HepG2 (cell line): Measurements from ENCODE around the gene KHK. TPM values are rescaled to one million over a fixed set of nuclear protein-coding genes. Genes with fewer than 3 reads are reported as not detected.

Experiments used
- ATAC-seq: fragments of 200-7000 bp; cut with Tn5 transposase; 3 replicates; pipeline ENCODE4 v1.9.1; 2020; ENCODE audit warnings: mild to moderate bottlenecking, moderate library complexity
- BruUV-seq: library from RNA; stranded (reverse); fragments of 400-500 nt; replicated peaks from 2 replicates; lab custom pipeline; 2021; lab: Mats Ljungman, UMichigan
- CTCF ChIA-PET: fragments of 300-600 bp; formaldehyde crosslinking; extraction: SDS; loops from one replicate; lab custom pipeline; 2021; ENCODE audit warnings: low total read pairs, inconsistent platforms, low intra/inter-chr PET ratio; lab: Yijun Ruan, JAX
- POLR2A ChIA-PET: fragments of 350-600 bp; sonication (Branson Sonifier 250); formaldehyde crosslinking; loops from one replicate; lab custom pipeline; 2020; ENCODE audit warnings: antibody characterized with exemption, inconsistent platforms; lab: Yijun Ruan, JAX
- DNase-seq: peaks from one replicate; pipeline ENCODE4 v3.0.0-alpha.2; 2015; ENCODE audit warnings: low spot score
- FAIRE-seq: peaks from 3 replicates; lab custom pipeline; 2011; peaks lifted over from hg19 to GRCh38; lab: Jason Lieb, UNC
- H2AFZ ChIP-seq: one replicate; pipeline ENCODE4 v1.6.1; 2011; ENCODE audit warnings: low read length, inconsistent platforms
- H3K27ac ChIP-seq: fragments of 300-600 bp; 3 replicates; pipeline ENCODE4 v1.8.0; 2011; ENCODE audit warnings: mixed run types, mild to moderate bottlenecking, mixed read lengths, low read length, inconsistent platforms; ENCODE audit not compliant: insufficient read depth; ENCODE audit errors: extremely low read length
- H3K27me3 ChIP-seq, 2 experiments: fragments of 200-600 bp in 1 of 2; 2 replicates in 1 of 2; 3 replicates in 1 of 2; pipeline versions ENCODE4 v1.6.0 to v1.8.0; 2011; ENCODE audit warnings: low read length in 2 of 2, mild to moderate bottlenecking in 2 of 2, moderate library complexity in 2 of 2, inconsistent platforms in 1 of 2; ENCODE audit not compliant: insufficient read depth in 2 of 2, control insufficient read depth in 1 of 2
- H3K36me3 ChIP-seq, 2 experiments: fragments of 200-600 bp in 1 of 2; replicated peaks in 1 of 2; 2 replicates in 1 of 2; 3 replicates in 1 of 2; pipeline versions ENCODE4 v1.5.1 to v1.8.0; 2011; ENCODE audit warnings: low read length in 2 of 2, inconsistent platforms in 1 of 2; ENCODE audit not compliant: insufficient read depth in 2 of 2, control insufficient read depth in 1 of 2
- H3K4me1 ChIP-seq: 2 replicates; pipeline ENCODE4 v1.5.1; 2012; ENCODE audit warnings: low read length, inconsistent platforms; ENCODE audit not compliant: insufficient read depth
- H3K4me2 ChIP-seq: 2 replicates; pipeline ENCODE4 v1.6.0; 2011; ENCODE audit warnings: low read depth, low read length, inconsistent platforms
- H3K4me3 ChIP-seq, 3 experiments: fragments of 200-600 bp in 1 of 3; sonication (generic), shearing (Covaris generic) in 1 of 3; replicated peaks in 1 of 3; 2 replicates each; pipeline ENCODE4 v1.5.1; 2011 to 2016; ENCODE audit warnings: low read length in 3 of 3, inconsistent platforms in 2 of 3, low read depth in 2 of 3, mild to moderate bottlenecking in 2 of 3, control low read depth in 1 of 3, mixed read lengths in 1 of 3; ENCODE audit not compliant: insufficient read depth in 1 of 3
- H3K79me2 ChIP-seq: one replicate; pipeline ENCODE4 v1.6.1; 2011; ENCODE audit warnings: low read length, inconsistent platforms; ENCODE audit not compliant: insufficient read depth
- H3K9ac ChIP-seq: 2 replicates; pipeline ENCODE4 v1.6.0; 2011; ENCODE audit warnings: mild to moderate bottlenecking, low read depth, low read length, inconsistent platforms; ENCODE audit not compliant: insufficient read depth
- H3K9me3 ChIP-seq: 2 replicates; pipeline ENCODE4 v1.5.1; 2012; ENCODE audit warnings: mild to moderate bottlenecking, low read length
- H4K20me1 ChIP-seq: 2 replicates; pipeline ENCODE4 v1.6.0; 2011; ENCODE audit warnings: inconsistent platforms, mild to moderate bottlenecking, low read length, moderate library complexity; ENCODE audit not compliant: insufficient read depth
- CHCHD3 ChIP-seq: sonication (generic); formaldehyde crosslinking; IDR thresholded peaks from 2 replicates; pipeline ENCODE4 v1.8.0; 2022; ENCODE audit warnings: mild to moderate bottlenecking, missing genetic modification reagents, moderate library complexity
- FOXP1 ChIP-seq, 2 experiments: fragments of 450-650 bp in 1 of 2; IDR thresholded peaks; 2 replicates each; pipeline ENCODE4 v1.6.1; 2017 to 2018; ENCODE audit warnings: antibody characterized with exemption in 1 of 2
- GATAD2A ChIP-seq: IDR thresholded peaks from 2 replicates; pipeline ENCODE4 v1.6.1; 2016
- NONO ChIP-seq, 2 experiments: fragments of 450-650 bp in 1 of 2; sonication (generic) in 1 of 2; formaldehyde crosslinking in 1 of 2; IDR thresholded peaks in 1 of 2; conservative IDR thresholded peaks in 1 of 2; 2 replicates each; pipeline versions ENCODE4 v1.6.1 to v1.8.0; 2017 to 2022; ENCODE audit warnings: mild to moderate bottlenecking in 1 of 2, missing genetic modification reagents in 1 of 2, moderate library complexity in 1 of 2
- RAD21 ChIP-seq: fragments of 450-650 bp; formaldehyde crosslinking; IDR thresholded peaks from 2 replicates; pipeline ENCODE4 v1.5.0; 2020; ENCODE audit warnings: mild to moderate bottlenecking
- ZBTB33 ChIP-seq: sonication (generic); formaldehyde crosslinking; IDR thresholded peaks from 2 replicates; pipeline ENCODE4 v1.4.0; 2020; ENCODE audit warnings: missing genetic modification reagents
- ZSCAN22 ChIP-seq: sonication (generic); formaldehyde crosslinking; IDR thresholded peaks from 2 replicates; pipeline ENCODE4 v1.4.0; 2020; ENCODE audit warnings: mild to moderate bottlenecking, missing genetic modification reagents
- WGBS: methylation state at CpG from one replicate; pipeline ENCODE4 v1.1.6; 2017; ENCODE audit warnings: low lambda C conversion rate; 5-methylcytosine and 5-hydroxymethylcytosine counted together
- in situ Hi-C: cut with HindIII; loops from 2 replicates; pipeline ENCODE4 v1.10.0; 2017; ENCODE audit warnings: low pct_unique_long_range_greater_than_20kb; ENCODE audit not compliant: extremely low pct_ligation_motif_present
- intact Hi-C: fragments of 100-400 bp; cut with micrococcal nuclease; formaldehyde crosslinking; loops from one replicate; pipeline ENCODE4 v1.10.0; 2022; ENCODE audit not compliant: unreplicated experiment
- polyA plus RNA-seq, 8 experiments: library from polyadenylated mRNA; depleted of rRNA in 3 of 8; stranded (reverse) in 7 of 8; unstranded in 1 of 8; fragments of >200 nt; fragmentation: Illumina TruSeq in 4 of 8; extraction: Trizol in 4 of 8; gene quantifications; 2 replicates each; pipeline versions ENCODE4 v1.2.1 to v1.2.3, GENCODE V29; 2011 to 2016; ENCODE audit warnings: low read depth in 4 of 8, missing spikeins in 1 of 8, mixed read lengths in 1 of 8; ENCODE audit not compliant: insufficient read depth in 1 of 8
- total RNA-seq, 5 experiments: library from RNA; depleted of rRNA; stranded (reverse); fragments of >200 nt; fragmentation: Illumina TruSeq; extraction: Trizol; gene quantifications; 2 replicates each; pipeline ENCODE4 v1.2.3, GENCODE V29; 2016; ENCODE audit warnings: low read depth in 1 of 5
- TF ChIP-seq, protein P1 (sequence below): sonication (generic); formaldehyde crosslinking; IDR thresholded peaks from 2 replicates; pipeline ENCODE4 v1.4.0; 2020; ENCODE audit warnings: missing genetic modification reagents

Gene KHK
- total and polyA plus RNA-seq, 2 of the 13 experiments (the other 11 are each of a cell fraction or from before 2014, with no cell fraction given), result 40.9 to 99.2 TPM

DNA sequence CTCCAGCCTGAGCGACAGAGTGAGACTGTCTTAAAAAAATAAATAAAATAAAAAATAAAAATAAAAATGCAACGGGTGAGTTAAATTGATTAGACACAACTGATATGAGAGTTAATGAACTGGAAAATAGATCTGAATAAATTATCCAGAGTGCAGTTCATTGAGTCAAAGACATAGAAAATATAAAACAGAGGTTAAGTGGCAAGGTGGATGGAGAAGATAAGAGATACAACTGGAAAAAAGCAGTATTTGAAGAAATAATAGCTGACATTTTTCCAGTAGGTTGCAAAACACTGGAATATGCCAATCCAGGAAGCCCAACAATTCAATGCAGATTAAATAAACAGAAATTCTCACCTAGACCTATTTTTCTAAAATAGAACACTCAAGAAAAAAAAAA lies 21.6 kb downstream of the KHK start:
- Histone ChIP-seq H3K9ac (no peak overlapping the region), H3K4me2 (no peak overlapping the region), H4K20me1 (no peaks in the 10 kb centered on the region), H3K27ac (no peak overlapping the region), H3K9me3 (no peaks in the 10 kb centered on the region), H3K27me3 (no peaks in the 10 kb centered on the region), H2AFZ (no peak overlapping the region), H3K4me3 (no peak overlapping the region), H3K79me2 (no peaks in the 10 kb centered on the region), H3K36me3 (no peaks in the 10 kb centered on the region), H3K4me1 (no peaks in the 10 kb centered on the region)
- intact Hi-C loops, result no loop called here
- TF ChIP-seq ZBTB33 (CRISPR knock-in tag), result no peak
- no peak for TF ChIP-seq CHCHD3 (CRISPR knock-in tag)
- TF ChIP-seq FOXP1 (IDR thresholded peaks at IDR 0.05), result no peak
- TF ChIP-seq FOXP1 (CRISPR knock-in tag; IDR thresholded peaks at IDR 0.05), result no peak
- no peak for TF ChIP-seq GATAD2A (CRISPR knock-in tag)
- no peak for TF ChIP-seq NONO (IDR thresholded peaks at IDR 0.05)
- no peak for TF ChIP-seq NONO (CRISPR knock-in tag; conservative IDR thresholded peaks at IDR 0.05)
- no peak for TF ChIP-seq RAD21 (CRISPR knock-in tag)
- TF ChIP-seq ZSCAN22 (CRISPR knock-in tag), result no peak
- TF ChIP-seq, protein P1, sequence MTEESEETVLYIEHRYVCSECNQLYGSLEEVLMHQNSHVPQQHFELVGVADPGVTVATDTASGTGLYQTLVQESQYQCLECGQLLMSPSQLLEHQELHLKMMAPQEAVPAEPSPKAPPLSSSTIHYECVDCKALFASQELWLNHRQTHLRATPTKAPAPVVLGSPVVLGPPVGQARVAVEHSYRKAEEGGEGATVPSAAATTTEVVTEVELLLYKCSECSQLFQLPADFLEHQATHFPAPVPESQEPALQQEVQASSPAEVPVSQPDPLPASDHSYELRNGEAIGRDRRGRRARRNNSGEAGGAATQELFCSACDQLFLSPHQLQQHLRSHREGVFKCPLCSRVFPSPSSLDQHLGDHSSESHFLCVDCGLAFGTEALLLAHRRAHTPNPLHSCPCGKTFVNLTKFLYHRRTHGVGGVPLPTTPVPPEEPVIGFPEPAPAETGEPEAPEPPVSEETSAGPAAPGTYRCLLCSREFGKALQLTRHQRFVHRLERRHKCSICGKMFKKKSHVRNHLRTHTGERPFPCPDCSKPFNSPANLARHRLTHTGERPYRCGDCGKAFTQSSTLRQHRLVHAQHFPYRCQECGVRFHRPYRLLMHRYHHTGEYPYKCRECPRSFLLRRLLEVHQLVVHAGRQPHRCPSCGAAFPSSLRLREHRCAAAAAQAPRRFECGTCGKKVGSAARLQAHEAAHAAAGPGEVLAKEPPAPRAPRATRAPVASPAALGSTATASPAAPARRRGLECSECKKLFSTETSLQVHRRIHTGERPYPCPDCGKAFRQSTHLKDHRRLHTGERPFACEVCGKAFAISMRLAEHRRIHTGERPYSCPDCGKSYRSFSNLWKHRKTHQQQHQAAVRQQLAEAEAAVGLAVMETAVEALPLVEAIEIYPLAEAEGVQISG (CRISPR knock-in tag), result no peak
- no peak for ATAC-seq
- DNase-seq, result no peak
- ChIA-PET CTCF (no interaction called here), POLR2A (interaction anchor here (1.6 to 1.7 kb wide), 2 partner anchors 10 to 26 kb away, joined by 4 to 6 read pairs; partner anchors contain the start of genes CGREF1 and PREB)
- in situ Hi-C loops, result no loop called here
- WGBS, result 90% methylated on average over 2 of the region's 2 CpGs
- FAIRE-seq, result no peak
- no TSS peak for BruUV-seq
